Left lung (tissue), 10 donors: ENCODE data around the gene LRRK1. TPM values are rescaled to one million over a fixed set of nuclear protein-coding genes. Genes with fewer than 3 reads are reported as not detected.

Source experiments
- ATAC-seq: fragments of 200-7000 bp; cut with Tn5 transposase; one replicate; pipeline ENCODE4 v1.9.1; 2020; ENCODE audit warnings: moderate library complexity
- DNase-seq, 4 donors: peaks; one replicate each; pipeline ENCODE4 v3.0.0-alpha.2; 2013 to 2020
- H3K27ac ChIP-seq, 2 donors: fragments of 200-600 bp; sonication (generic) in 1 of 2; one replicate each; pipeline versions ENCODE4 v1.5.0 to v1.8.0; 2020 to 2021
- H3K27me3 ChIP-seq, 2 donors: fragments of 200-600 bp; sonication (generic) in 1 of 2; one replicate each; pipeline versions ENCODE4 v1.5.0 to v1.8.0; 2020 to 2021
- H3K36me3 ChIP-seq, 2 donors: fragments of 200-600 bp; sonication (generic) in 1 of 2; one replicate each; pipeline versions ENCODE4 v1.5.0 to v1.8.0; 2020 to 2021
- H3K4me1 ChIP-seq, 2 donors: fragments of 200-600 bp; one replicate each; pipeline ENCODE4 v1.8.0; 2021
- H3K4me3 ChIP-seq, 2 donors: fragments of 200-600 bp; sonication (generic) in 1 of 2; one replicate each; pipeline versions ENCODE4 v1.5.0 to v1.8.0; 2020 to 2021; ENCODE audit warnings: mild to moderate bottlenecking in 1 of 2
- H3K9me3 ChIP-seq, 2 donors: fragments of 200-600 bp; sonication (generic) in 1 of 2; one replicate each; pipeline versions ENCODE4 v1.5.0 to v1.8.0; 2020 to 2021
- intact Hi-C, 2 donors: fragments of 100-400 bp; cut with DNase I; formaldehyde crosslinking; loops; one replicate each; pipeline versions ENCODE4 v1.11.2 to v1.14.2; 2022
- polyA plus RNA-seq, 6 donors: library from polyadenylated mRNA; unstranded; fragments of 120-200 nt; gene quantifications; one replicate each; pipeline ENCODE4 v1.2.1, GENCODE V29; 2013; ENCODE audit not compliant: insufficient read length in 6 of 6
- total RNA-seq, 2 donors: library from RNA; stranded (reverse); fragmentation: NEBNext Ultra II Directional; extraction: Animal tissue kit (Norgen Biotek cat#: 25700); gene quantifications; one replicate each; pipeline ENCODE4 v1.2.1, GENCODE V29; 2021
- TF ChIP-seq, protein P1 (sequence below), 2 donors: fragments of 200-600 bp; sonication (generic) in 1 of 2; IDR thresholded peaks; one replicate each; pipeline versions ENCODE4 v1.5.0 to v1.8.0; 2021; ENCODE audit warnings: antibody characterized with exemption in 2 of 2
- donor health status: DM: no; HTN: yes; CAD: no.
- donor health status: DM: no; HTN: no; CAD: no.

Gene LRRK1
- total and polyA plus RNA-seq, 8 donors: 1.9 to 24.2 (median 3.0) TPM

DNA sequence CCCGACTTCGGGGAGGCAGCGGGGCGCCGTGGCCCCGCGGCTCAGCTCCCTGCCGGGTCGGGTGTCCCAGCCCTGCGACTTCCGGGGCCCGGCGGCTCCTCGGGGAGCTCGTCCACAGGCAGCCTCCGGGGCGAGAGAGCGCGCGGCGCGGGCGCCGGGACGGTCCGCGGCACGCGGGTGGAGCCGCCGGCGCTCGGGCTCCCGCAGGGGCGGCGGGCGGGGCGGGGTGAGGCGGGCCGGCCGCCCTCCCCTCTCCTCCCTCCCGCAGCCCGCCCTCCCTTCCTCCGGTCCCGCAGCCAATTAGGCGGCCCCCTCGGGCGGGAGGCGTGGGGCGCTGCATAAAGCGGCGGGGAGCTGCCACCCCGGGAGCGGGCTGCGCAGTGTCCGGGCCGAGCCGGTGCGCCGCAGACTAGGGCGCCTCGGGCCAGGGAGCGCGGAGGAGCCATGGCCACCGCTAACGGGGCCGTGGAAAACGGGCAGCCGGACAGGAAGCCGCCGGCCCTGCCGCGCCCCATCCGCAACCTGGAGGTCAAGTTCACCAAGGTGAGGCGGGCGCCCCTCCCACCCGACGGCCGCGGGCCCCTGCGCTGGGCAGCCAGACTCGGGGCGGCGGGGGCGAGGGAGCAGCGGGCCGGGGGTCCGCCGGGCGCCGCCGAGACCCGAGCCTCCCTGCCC lies 39.6 kb upstream of the LRRK1 start, which contains the start of gene ALDH1A3:
Gene ALDH1A3 (plus strand): TSS at position 368 of the 675 bp plus-strand sequence. CDS start 77 bp downstream, at position 445.
- Histone ChIP-seq H3K27ac (no peak within 1 kb of the TSS), H3K36me3 (no peaks in the 10 kb centered on the region), H3K27me3 (peaks cover 25 to 95% of the 10 kb centered on the region in 2 donors), H3K9me3 (no peaks in the 10 kb centered on the region), H3K4me1 (peaks cover 0 to 22% of the 10 kb centered on the region in 2 donors), H3K4me3 (peak within 1 kb of the TSS; percentile 28 to 43)
- intact Hi-C loops: no loop called here
- DNase-seq (peak in 2 of 4 donors; percentile 40 to 84), ATAC-seq (peak; percentile 82)
- TF ChIP-seq, protein P1, sequence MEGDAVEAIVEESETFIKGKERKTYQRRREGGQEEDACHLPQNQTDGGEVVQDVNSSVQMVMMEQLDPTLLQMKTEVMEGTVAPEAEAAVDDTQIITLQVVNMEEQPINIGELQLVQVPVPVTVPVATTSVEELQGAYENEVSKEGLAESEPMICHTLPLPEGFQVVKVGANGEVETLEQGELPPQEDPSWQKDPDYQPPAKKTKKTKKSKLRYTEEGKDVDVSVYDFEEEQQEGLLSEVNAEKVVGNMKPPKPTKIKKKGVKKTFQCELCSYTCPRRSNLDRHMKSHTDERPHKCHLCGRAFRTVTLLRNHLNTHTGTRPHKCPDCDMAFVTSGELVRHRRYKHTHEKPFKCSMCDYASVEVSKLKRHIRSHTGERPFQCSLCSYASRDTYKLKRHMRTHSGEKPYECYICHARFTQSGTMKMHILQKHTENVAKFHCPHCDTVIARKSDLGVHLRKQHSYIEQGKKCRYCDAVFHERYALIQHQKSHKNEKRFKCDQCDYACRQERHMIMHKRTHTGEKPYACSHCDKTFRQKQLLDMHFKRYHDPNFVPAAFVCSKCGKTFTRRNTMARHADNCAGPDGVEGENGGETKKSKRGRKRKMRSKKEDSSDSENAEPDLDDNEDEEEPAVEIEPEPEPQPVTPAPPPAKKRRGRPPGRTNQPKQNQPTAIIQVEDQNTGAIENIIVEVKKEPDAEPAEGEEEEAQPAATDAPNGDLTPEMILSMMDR (IDR thresholded peaks at IDR 0.05): no peak

DNA sequence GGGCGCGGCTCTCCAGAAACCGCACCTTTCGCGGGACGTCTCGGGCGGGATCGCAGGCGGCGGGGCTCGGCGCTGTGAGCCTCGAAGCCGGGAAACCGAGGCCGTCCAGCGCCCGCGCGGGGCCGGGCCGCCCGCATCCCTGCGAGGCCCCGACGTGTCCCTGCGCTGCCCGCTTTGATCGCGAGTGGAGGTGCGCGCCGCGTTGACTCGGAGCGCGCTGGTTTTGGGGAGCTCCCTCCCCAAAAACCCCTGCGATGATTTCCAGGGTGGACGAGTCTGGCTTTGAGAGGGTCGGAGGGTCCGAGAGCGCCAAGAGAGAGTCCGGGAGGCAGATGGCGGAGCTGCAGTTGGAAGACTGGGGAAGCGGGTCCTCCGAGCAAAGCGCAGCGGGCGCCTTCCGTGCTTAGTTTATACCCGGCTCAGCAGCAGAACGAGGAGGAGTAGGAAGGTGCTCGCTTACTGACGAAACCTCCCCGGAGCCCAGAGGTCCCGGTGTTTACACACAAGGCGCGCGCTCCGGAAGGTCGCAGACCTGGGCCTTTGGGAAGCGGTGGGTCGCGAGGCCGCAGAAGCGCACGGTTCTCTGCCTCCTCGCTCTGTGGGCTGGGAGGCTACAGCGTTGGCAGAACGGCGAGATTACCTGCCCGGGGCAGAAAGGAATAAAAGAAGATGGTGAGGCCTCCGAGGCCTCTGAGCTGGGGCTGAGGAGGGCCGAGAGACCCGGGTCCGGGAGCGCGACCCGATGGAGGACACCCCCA lies 38.8 kb upstream of the LRRK1 start:
- DNase-seq (no peak), ATAC-seq (no peak)
- H3K9me3 ChIP-seq: no peaks in the 10 kb centered on the region
- peak overlapping the region; percentile 28 to 43 for H3K4me3 ChIP-seq
- no peaks in the 10 kb centered on the region for H3K36me3 ChIP-seq
- intact Hi-C loops: no loop called here
- H3K27me3 ChIP-seq: peaks cover 25 to 100% of the 10 kb centered on the region in 2 donors
- peaks cover 0 to 22% of the 10 kb centered on the region in 2 donors for H3K4me1 ChIP-seq
- TF ChIP-seq, protein P1 (IDR thresholded peaks at IDR 0.05): no peak
- H3K27ac ChIP-seq: no peak overlapping the region

DNA sequence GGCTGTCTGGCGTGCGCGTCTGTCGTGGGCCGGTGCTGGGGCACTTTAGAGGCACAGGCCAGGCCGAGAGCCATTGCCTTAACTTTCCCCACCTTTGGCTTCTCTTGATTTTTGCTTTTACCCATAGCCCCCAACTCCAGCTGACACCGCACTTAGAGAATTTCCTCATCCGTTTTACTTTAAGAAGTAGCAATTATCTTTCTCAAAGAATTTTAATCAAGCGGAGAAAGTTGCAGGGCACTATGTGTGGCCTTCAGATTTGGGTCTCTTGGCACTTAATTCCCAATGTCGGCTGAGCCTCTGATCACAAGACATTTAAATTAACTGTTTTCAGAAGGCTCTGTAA lies 38.3 kb upstream of the LRRK1 start:
- Histone ChIP-seq H3K36me3 (no peaks in the 10 kb centered on the region), H3K27me3 (peaks cover 25 to 100% of the 10 kb centered on the region in 2 donors), H3K27ac (no peak overlapping the region), H3K4me3 (peak overlapping the region; percentile 11 to 43), H3K4me1 (peaks cover 0 to 22% of the 10 kb centered on the region in 2 donors), H3K9me3 (no peaks in the 10 kb centered on the region)
- intact Hi-C loops: no loop called here
- TF ChIP-seq, protein P1 (IDR thresholded peaks at IDR 0.05): no peak
- DNase-seq (no peak), ATAC-seq (no peak)

DNA sequence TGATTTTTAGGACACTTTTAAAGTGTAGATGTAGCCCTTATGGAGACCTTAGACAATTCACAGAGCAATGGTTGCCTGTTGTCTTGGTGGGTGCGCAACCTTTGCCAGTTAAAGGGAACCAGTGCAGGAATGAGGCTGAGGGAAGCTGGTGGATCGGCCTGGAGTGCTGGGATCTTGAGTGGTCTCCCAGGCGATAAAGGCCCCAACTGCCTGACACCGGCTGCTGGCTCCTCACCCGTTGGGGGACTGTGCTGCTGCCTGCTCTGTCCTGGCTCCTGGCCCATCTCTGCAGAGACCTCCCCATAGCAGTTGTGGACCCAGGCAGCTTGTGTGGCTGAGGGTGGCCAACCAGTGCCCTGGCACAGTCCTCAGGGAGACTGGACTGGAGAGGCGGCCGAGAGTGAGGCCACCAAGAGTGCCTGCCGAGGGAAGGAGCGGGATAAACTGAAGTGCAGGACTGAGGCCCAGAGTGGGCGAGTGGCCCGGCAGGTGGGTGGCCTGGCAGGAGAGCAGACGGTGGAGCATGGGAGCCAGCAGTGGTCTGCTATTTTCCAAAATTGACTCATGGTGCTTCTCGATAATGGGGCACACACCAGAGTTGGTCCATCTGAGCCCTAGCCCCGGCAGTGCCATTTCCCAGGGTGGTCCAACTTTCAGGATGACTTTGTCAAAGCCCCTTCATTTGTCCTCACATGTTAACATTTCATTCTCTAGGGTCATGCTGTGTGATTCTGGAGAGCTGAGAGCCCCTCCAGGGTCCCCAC lies 37.4 kb upstream of the LRRK1 start:
- intact Hi-C loops: no loop called here
- DNase-seq (no peak), ATAC-seq (no peak)
- Histone ChIP-seq H3K9me3 (no peaks in the 10 kb centered on the region), H3K27ac (no peak overlapping the region), H3K4me3 (no peak overlapping the region), H3K27me3 (peaks cover 25 to 100% of the 10 kb centered on the region in 2 donors), H3K4me1 (peaks cover 0 to 22% of the 10 kb centered on the region in 2 donors), H3K36me3 (no peaks in the 10 kb centered on the region)
- TF ChIP-seq, protein P1 (IDR thresholded peaks at IDR 0.05): no peak
